WTC11 (cell line): ENCODE results near the gene MACF1. TPM values are rescaled to one million over a fixed set of nuclear protein-coding genes. Genes with fewer than 3 reads are reported as not detected.

ENCODE experiments used
- ATAC-seq: fragments of 200-7000 bp; cut with Tn5 transposase; 2 replicates; pipeline ENCODE4 v1.10.0; 2021; ENCODE audit warnings: mild to moderate bottlenecking, moderate library complexity
- CTCF ChIA-PET: fragments of 300-600 bp; sonication (Branson Sonifier 250); formaldehyde crosslinking; loops from one replicate; lab custom pipeline; 2021; ENCODE audit warnings: antibody characterized with exemption; lab: Charles Lee
- POLR2A ChIA-PET: fragments of 350-600 bp; sonication (Branson Sonifier 250); formaldehyde crosslinking; loops from one replicate; lab custom pipeline; 2021; ENCODE audit warnings: antibody characterized with exemption; lab: Charles Lee
- DNase-seq: peaks from one replicate; pipeline ENCODE4 v3.0.0; 2021; ENCODE audit warnings: low spot score
- H3K27ac Mint-ChIP-seq: 2 replicates; pipeline ENCODE4 v1.8.0; 2021; ENCODE audit warnings: mixed read lengths
- H3K27me3 Mint-ChIP-seq: 2 replicates; pipeline ENCODE4 v1.8.0; 2021; ENCODE audit warnings: low read depth, mild to moderate bottlenecking, moderate library complexity, mixed read lengths
- H3K36me3 Mint-ChIP-seq: 2 replicates; pipeline ENCODE4 v1.8.0; 2021; ENCODE audit warnings: mixed read lengths
- H3K4me1 Mint-ChIP-seq: 2 replicates; pipeline ENCODE4 v1.8.0; 2022; ENCODE audit warnings: mixed read lengths
- H3K4me3 Mint-ChIP-seq: 2 replicates; pipeline ENCODE4 v1.8.0; 2021; ENCODE audit warnings: mild to moderate bottlenecking, moderate library complexity, mixed read lengths
- H3K9me3 Mint-ChIP-seq: 2 replicates; pipeline ENCODE4 v1.8.0; 2021; ENCODE audit warnings: mixed read lengths
- AR ChIP-seq: fragments of 250-450 bp; sonication (Bioruptor Pico); IDR thresholded peaks from 2 replicates; pipeline ENCODE4 v1.9.0; 2021; ENCODE audit warnings: mild to moderate bottlenecking
- CBFB ChIP-seq: sonication (generic); formaldehyde crosslinking; IDR thresholded peaks from 2 replicates; pipeline ENCODE4 v1.8.1; 2022; ENCODE audit warnings: mild to moderate bottlenecking, low read depth, missing genetic modification reagents
- CREM ChIP-seq: sonication (generic); formaldehyde crosslinking; IDR thresholded peaks from 2 replicates; pipeline ENCODE4 v1.8.1; 2022; ENCODE audit warnings: mild to moderate bottlenecking, missing genetic modification reagents, moderate library complexity
- E2F5 ChIP-seq: sonication (generic); formaldehyde crosslinking; IDR thresholded peaks from 2 replicates; pipeline ENCODE4 v1.8.1; 2022; ENCODE audit warnings: mild to moderate bottlenecking, moderate library complexity, missing genetic modification reagents
- FOXK1 ChIP-seq: sonication (generic); formaldehyde crosslinking; IDR thresholded peaks from 2 replicates; pipeline ENCODE4 v1.8.0; 2022; ENCODE audit warnings: mild to moderate bottlenecking, moderate library complexity, missing genetic modification reagents
- MYBL2 ChIP-seq: sonication (generic); formaldehyde crosslinking; IDR thresholded peaks from 2 replicates; pipeline ENCODE4 v1.8.1; 2023; ENCODE audit warnings: mild to moderate bottlenecking, moderate library complexity, missing genetic modification reagents
- SMAD3 ChIP-seq: sonication (generic); formaldehyde crosslinking; IDR thresholded peaks from 2 replicates; pipeline ENCODE4 v1.8.0; 2022; ENCODE audit warnings: missing genetic modification reagents, mild to moderate bottlenecking, borderline replicate concordance
- SOX15 ChIP-seq: fragments of 250-450 bp; sonication (Bioruptor Pico); IDR thresholded peaks from 2 replicates; pipeline ENCODE4 v1.9.0; 2021; ENCODE audit warnings: mild to moderate bottlenecking
- SP1 ChIP-seq: sonication (generic); formaldehyde crosslinking; conservative IDR thresholded peaks from 2 replicates; pipeline ENCODE4 v1.8.1; 2022; ENCODE audit warnings: missing genetic modification reagents
- TEAD1 ChIP-seq: sonication (generic); formaldehyde crosslinking; IDR thresholded peaks from 2 replicates; pipeline ENCODE4 v1.8.0; 2022; ENCODE audit warnings: mild to moderate bottlenecking, missing genetic modification reagents
- TP53 ChIP-seq: sonication (generic); formaldehyde crosslinking; IDR thresholded peaks from 2 replicates; pipeline ENCODE4 v1.8.1; 2023; ENCODE audit warnings: mild to moderate bottlenecking, missing genetic modification reagents
- ZNF416 ChIP-seq: fragments of 250-450 bp; sonication (Bioruptor Pico); IDR thresholded peaks from 2 replicates; pipeline ENCODE4 v1.9.0; 2021; ENCODE audit warnings: mild to moderate bottlenecking, inconsistent platforms
- ZSCAN18 ChIP-seq: fragments of 250-450 bp; sonication (Bioruptor Pico); IDR thresholded peaks from 2 replicates; pipeline ENCODE4 v2.1.2; 2022; ENCODE audit warnings: mild to moderate bottlenecking, moderate library complexity
- total RNA-seq: library from RNA; stranded (reverse); gene quantifications from 3 replicates; pipeline ENCODE4 v1.2.3, GENCODE V29; 2021
- TF ChIP-seq, protein P1 (sequence below): sonication (generic); formaldehyde crosslinking; IDR thresholded peaks from 2 replicates; pipeline ENCODE4 v1.8.1; 2023; ENCODE audit warnings: mild to moderate bottlenecking, moderate library complexity, missing genetic modification reagents
- TF ChIP-seq, protein P2 (sequence below): sonication (generic); formaldehyde crosslinking; IDR thresholded peaks from 2 replicates; pipeline ENCODE4 v1.8.1; 2023; ENCODE audit warnings: mild to moderate bottlenecking, missing genetic modification reagents, moderate library complexity
- TF ChIP-seq, protein P3 (sequence below): sonication (generic); formaldehyde crosslinking; IDR thresholded peaks from 2 replicates; pipeline ENCODE4 v1.8.0; 2022; ENCODE audit warnings: mild to moderate bottlenecking, missing genetic modification reagents

Gene MACF1
- total RNA-seq, 1 experiment from 2014 or later = 327 TPM

DNA sequence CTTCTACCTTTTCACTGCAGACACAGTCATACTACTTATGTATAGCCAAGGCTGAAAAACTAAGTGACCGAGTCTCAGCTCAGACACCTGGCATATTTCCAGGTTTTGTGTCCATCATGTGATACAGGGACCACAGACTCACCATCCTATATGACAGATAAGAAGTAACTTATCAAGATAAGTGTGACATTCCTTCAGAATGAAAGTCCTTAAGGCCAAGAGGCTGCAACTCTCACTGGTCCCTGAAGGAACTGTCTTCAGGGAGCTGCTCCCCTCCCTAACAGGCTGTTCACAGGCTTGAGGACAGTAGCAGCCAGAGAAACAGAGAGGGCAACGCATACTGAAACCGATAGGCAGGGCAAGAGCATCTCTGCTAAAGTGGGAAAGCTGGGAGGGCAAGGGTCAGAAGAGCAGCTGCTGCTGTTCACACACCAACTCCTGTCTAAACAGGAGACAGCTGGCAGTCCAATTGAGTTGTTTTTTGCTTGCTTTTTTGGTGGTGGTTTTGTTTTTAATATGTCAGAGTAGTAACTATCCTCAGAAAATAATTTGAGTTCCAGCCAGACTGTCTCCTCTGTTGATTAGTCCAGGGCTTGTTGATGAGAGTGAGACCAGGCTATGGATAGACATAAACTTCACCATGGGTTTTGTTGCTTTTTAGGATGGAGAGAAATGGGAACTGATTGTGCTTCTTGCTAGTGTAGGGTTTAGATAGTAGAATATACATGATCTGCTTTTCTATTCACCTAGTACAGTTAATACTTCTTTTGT lies 67.7 kb downstream of the MACF1 start (continued):
- TF ChIP-seq, protein P1, sequence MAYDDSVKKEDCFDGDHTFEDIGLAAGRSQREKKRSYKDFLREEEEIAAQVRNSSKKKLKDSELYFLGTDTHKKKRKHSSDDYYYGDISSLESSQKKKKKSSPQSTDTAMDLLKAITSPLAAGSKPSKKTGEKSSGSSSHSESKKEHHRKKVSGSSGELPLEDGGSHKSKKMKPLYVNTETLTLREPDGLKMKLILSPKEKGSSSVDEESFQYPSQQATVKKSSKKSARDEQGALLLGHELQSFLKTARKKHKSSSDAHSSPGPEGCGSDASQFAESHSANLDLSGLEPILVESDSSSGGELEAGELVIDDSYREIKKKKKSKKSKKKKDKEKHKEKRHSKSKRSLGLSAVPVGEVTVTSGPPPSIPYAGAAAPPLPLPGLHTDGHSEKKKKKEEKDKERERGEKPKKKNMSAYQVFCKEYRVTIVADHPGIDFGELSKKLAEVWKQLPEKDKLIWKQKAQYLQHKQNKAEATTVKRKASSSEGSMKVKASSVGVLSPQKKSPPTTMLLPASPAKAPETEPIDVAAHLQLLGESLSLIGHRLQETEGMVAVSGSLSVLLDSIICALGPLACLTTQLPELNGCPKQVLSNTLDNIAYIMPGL = no peak
- TF ChIP-seq SMAD3 (CRISPR knock-in tag) = no peak

DNA sequence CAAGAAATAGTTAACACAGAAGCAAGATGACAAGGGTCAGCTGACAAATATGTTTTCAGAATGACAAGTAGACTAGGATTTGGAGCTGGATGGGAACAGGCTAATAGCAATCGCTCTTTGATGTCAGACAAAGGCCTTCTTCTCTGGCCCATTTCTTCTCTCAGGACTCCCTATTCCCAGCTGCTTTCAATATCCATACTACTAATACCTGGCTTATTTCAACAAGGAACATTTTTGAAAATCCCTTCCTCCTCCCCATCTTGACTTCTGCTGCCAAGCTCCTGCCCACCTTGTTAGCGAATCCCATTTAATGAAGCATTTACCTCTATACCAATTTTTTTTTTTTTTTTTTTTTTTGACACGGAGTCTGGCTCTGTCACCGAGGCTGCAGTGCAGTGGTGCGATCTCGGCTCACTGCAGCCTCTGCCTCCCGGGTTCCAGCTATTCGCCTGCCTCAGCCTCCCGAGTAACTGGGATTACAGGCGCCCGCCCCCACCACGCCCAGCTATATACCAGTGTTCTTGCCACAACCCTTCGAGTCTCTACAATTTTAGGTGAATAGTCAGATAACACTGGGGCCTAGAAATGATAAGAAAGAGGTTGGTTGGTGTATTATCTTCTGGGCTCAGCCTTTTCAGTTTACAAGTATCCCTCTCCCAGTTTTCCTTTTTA lies 68.4 kb downstream of the MACF1 start:
- TF ChIP-seq SOX15 (no peak), CBFB (CRISPR knock-in tag) (no peak), ZSCAN18 (CRISPR knock-in tag) (no peak), TP53 (CRISPR knock-in tag) (no peak), FOXK1 (no peak), MYBL2 (CRISPR knock-in tag) (no peak), CREM (CRISPR knock-in tag) (no peak), E2F5 (CRISPR knock-in tag) (no peak), TEAD1 (no peak), AR (CRISPR knock-in tag) (no peak), ZNF416 (CRISPR knock-in tag) (no peak), SP1 (CRISPR knock-in tag) (no peak)
- TF ChIP-seq, protein P2, sequence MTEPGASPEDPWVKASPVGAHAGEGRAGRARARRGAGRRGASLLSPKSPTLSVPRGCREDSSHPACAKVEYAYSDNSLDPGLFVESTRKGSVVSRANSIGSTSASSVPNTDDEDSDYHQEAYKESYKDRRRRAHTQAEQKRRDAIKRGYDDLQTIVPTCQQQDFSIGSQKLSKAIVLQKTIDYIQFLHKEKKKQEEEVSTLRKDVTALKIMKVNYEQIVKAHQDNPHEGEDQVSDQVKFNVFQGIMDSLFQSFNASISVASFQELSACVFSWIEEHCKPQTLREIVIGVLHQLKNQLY (CRISPR knock-in tag) = no peak
- TF ChIP-seq, protein P1 = no peak
- TF ChIP-seq, protein P3, sequence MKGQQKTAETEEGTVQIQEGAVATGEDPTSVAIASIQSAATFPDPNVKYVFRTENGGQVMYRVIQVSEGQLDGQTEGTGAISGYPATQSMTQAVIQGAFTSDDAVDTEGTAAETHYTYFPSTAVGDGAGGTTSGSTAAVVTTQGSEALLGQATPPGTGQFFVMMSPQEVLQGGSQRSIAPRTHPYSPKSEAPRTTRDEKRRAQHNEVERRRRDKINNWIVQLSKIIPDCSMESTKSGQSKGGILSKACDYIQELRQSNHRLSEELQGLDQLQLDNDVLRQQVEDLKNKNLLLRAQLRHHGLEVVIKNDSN = no peak
- ChIA-PET POLR2A (no interaction called here), CTCF (interaction anchor here (0.7 to 1.6 kb wide), 6 partner anchors 10 to 266 kb away, joined by 3 to 5 read pairs (median 4); no protein-coding TSS in a partner anchor)
- H3K9me3 Mint-ChIP-seq = no peaks in the 10 kb centered on the region
- no peaks in the 10 kb centered on the region for H3K27me3 Mint-ChIP-seq
- DNase-seq = no peak
- no peak overlapping the region for H3K4me3 Mint-ChIP-seq
- ATAC-seq = no peak
- peaks cover 71% of the 10 kb centered on the region for H3K4me1 Mint-ChIP-seq
- no peaks in the 10 kb centered on the region for H3K36me3 Mint-ChIP-seq
- no peak overlapping the region for H3K27ac Mint-ChIP-seq
